Measurements from ENCODE around the gene KRTAP6-1. TPM values are rescaled to one million over a fixed set of nuclear protein-coding genes. Genes with fewer than 3 reads are reported as not detected.

Gene KRTAP6-1
- total and polyA plus RNA-seq, 2 donors (not counting 1 experiment from before 2014, with no cell fraction given): not detected

GRCh38 chr21:30616125-30616524, 2.4 kb upstream of the KRTAP6-1 start, which contains the start of gene KRTAP20-1:
Gene KRTAP20-1, plus strand, starts transcription at chr21:30616425. Its CDS starts 30 bp downstream, at chr21:30616455.
- no peak within 1 kb of the TSS for H3K9ac ChIP-seq (ENCODE audit: low read length)
- H3K27me3 ChIP-seq (replicated peaks in 1 of 4; ENCODE audit: control extremely low read depth in 1 of 4, control insufficient read depth in 3 of 4, insufficient read depth in 4 of 4, low read length in 3 of 4): no peaks in the 10 kb centered on the region
- ChIA-PET POLR2A (no interaction called here), CTCF (no interaction called here)
- ATAC-seq (ENCODE audit: low read depth) (no peak), DNase-seq (no peak)
- no peaks in the 10 kb centered on the region for H3K27me3 Mint-ChIP-seq
- no peak within 1 kb of the TSS for H3K27ac ChIP-seq (ENCODE audit: low read length in 2 of 2)
- H3K4me2 ChIP-seq (replicated peaks; ENCODE audit: low read depth, low read length, poor library complexity, severe bottlenecking): no peak within 1 kb of the TSS
- intact Hi-C loops (cut with micrococcal nuclease): no loop called here
- WGBS (ENCODE audit: insufficient coverage): no CpG with 5 or more reads among the region's 2 CpGs
- H3K9me3 Mint-ChIP-seq (ENCODE audit: insufficient read depth): peaks cover under 1% of the 10 kb centered on the region
- H3K27ac Mint-ChIP-seq: no peak within 1 kb of the TSS
- H3K4me3 ChIP-seq (ENCODE audit: control extremely low read depth in 1 of 5, extremely low read depth in 1 of 5, insufficient read depth in 1 of 5, low read depth in 2 of 5, low read length in 4 of 5): no peak within 1 kb of the TSS
- no peaks in the 10 kb centered on the region for H3K36me3 ChIP-seq (replicated peaks in 1 of 2; ENCODE audit: control extremely low read depth in 1 of 2, control insufficient read depth in 1 of 2, extremely low read depth in 1 of 2, insufficient read depth in 2 of 2, low read length in 1 of 2)
- no peak for TF ChIP-seq CTCF (IDR thresholded peaks at IDR 0.05)
- TF ChIP-seq EZH2 (IDR thresholded peaks at IDR 0.05; ENCODE audit: borderline replicate concordance, insufficient read depth, low read depth, low read length, poor library complexity, severe bottlenecking): no peak
- H4K20me1 ChIP-seq (ENCODE audit: control insufficient read depth, insufficient read depth, low read length, poor library complexity, severe bottlenecking): no peaks in the 10 kb centered on the region
- H3K9me3 ChIP-seq (ENCODE audit: control extremely low read depth in 1 of 3, control insufficient read depth in 2 of 3, insufficient read depth in 1 of 3, low read length in 2 of 3): peaks cover 0 to 5% (median 0%) of the 10 kb centered on the region in 3 donors
- no peaks in the 10 kb centered on the region for H3K4me1 ChIP-seq (ENCODE audit: control insufficient read depth in 2 of 2, insufficient read depth in 2 of 2, low read length in 2 of 2)
- no peaks in the 10 kb centered on the region for H3K4me1 Mint-ChIP-seq
- no peaks in the 10 kb centered on the region for H3K79me2 ChIP-seq (ENCODE audit: control insufficient read depth, insufficient read depth, low read length)
- no peak within 1 kb of the TSS for H3K4me3 Mint-ChIP-seq
- H2AFZ ChIP-seq (ENCODE audit: insufficient read depth, low read depth, low read length, poor library complexity, severe bottlenecking): no peak within 1 kb of the TSS

GRCh38 chr21:30615199-30615598, 1.5 kb upstream of the KRTAP6-1 start:
- Histone ChIP-seq H3K4me3 (ENCODE audit: control extremely low read depth in 1 of 5, extremely low read depth in 1 of 5, insufficient read depth in 1 of 5, low read depth in 2 of 5, low read length in 4 of 5) (no peak overlapping the region), H2AFZ (ENCODE audit: insufficient read depth, low read depth, low read length, poor library complexity, severe bottlenecking) (no peak overlapping the region), H3K4me1 (ENCODE audit: control insufficient read depth in 2 of 2, insufficient read depth in 2 of 2, low read length in 2 of 2) (no peaks in the 10 kb centered on the region), H4K20me1 (ENCODE audit: control insufficient read depth, insufficient read depth, low read length, poor library complexity, severe bottlenecking) (no peaks in the 10 kb centered on the region), H3K4me2 (replicated peaks; ENCODE audit: low read depth, low read length, poor library complexity, severe bottlenecking) (no peak overlapping the region), H3K9me3 (ENCODE audit: control extremely low read depth in 1 of 3, control insufficient read depth in 2 of 3, insufficient read depth in 1 of 3, low read length in 2 of 3) (peaks cover 0 to 3% (median 0%) of the 10 kb centered on the region in 3 donors), H3K36me3 (replicated peaks in 1 of 2; ENCODE audit: control extremely low read depth in 1 of 2, control insufficient read depth in 1 of 2, extremely low read depth in 1 of 2, insufficient read depth in 2 of 2, low read length in 1 of 2) (no peaks in the 10 kb centered on the region), H3K9ac (ENCODE audit: low read length) (no peak overlapping the region), H3K79me2 (ENCODE audit: control insufficient read depth, insufficient read depth, low read length) (no peaks in the 10 kb centered on the region), H3K27ac (ENCODE audit: low read length in 2 of 2) (no peak overlapping the region), H3K27me3 (replicated peaks in 1 of 4; ENCODE audit: control extremely low read depth in 1 of 4, control insufficient read depth in 3 of 4, insufficient read depth in 4 of 4, low read length in 3 of 4) (no peaks in the 10 kb centered on the region)
- POLR2A ChIA-PET: no interaction called here
- TF ChIP-seq CTCF (IDR thresholded peaks at IDR 0.05) (no peak), EZH2 (IDR thresholded peaks at IDR 0.05; ENCODE audit: borderline replicate concordance, insufficient read depth, low read depth, low read length, poor library complexity, severe bottlenecking) (no peak)
- H3K4me1 Mint-ChIP-seq: no peaks in the 10 kb centered on the region
- intact Hi-C loops (cut with micrococcal nuclease): no loop called here
- no peaks in the 10 kb centered on the region for H3K27me3 Mint-ChIP-seq
- CTCF ChIA-PET: no interaction called here
- ATAC-seq (ENCODE audit: low read depth) (no peak), DNase-seq (no peak)
- H3K9me3 Mint-ChIP-seq (ENCODE audit: insufficient read depth): peaks cover 9% of the 10 kb centered on the region
- H3K27ac Mint-ChIP-seq: no peak overlapping the region
- H3K4me3 Mint-ChIP-seq: no peak overlapping the region

Data from B cell (primary cell).